IgD-negative memory B cell (primary cell): Measurements from ENCODE around the gene OSBPL3. TPM values are rescaled to one million over a fixed set of nuclear protein-coding genes. Genes with fewer than 3 reads are reported as not detected.

Experiments
- H3K27ac Mint-ChIP-seq, 3 donors: one replicate each; pipeline ENCODE4 v1.8.0; 2020 to 2022; ENCODE audit warnings: mild to moderate bottlenecking in 3 of 3, mixed read lengths in 3 of 3, moderate library complexity in 1 of 3
- H3K27me3 Mint-ChIP-seq: one replicate; pipeline ENCODE4 v1.8.0; 2021; ENCODE audit warnings: mixed read lengths
- H3K36me3 Mint-ChIP-seq: one replicate; pipeline ENCODE4 v1.8.0; 2020; ENCODE audit warnings: mild to moderate bottlenecking, mixed read lengths
- H3K4me1 Mint-ChIP-seq, 3 donors: one replicate each; pipeline ENCODE4 v1.8.0; 2020 to 2022; ENCODE audit warnings: mixed read lengths in 3 of 3, mild to moderate bottlenecking in 1 of 3
- H3K4me3 Mint-ChIP-seq, 4 donors: one replicate each; pipeline ENCODE4 v1.8.0; 2020 to 2022; ENCODE audit warnings: mild to moderate bottlenecking in 4 of 4, mixed read lengths in 4 of 4, moderate library complexity in 3 of 4
- H3K9me3 Mint-ChIP-seq, 3 donors: one replicate each; pipeline ENCODE4 v1.8.0; 2020 to 2021; ENCODE audit warnings: mixed read lengths in 3 of 3, mild to moderate bottlenecking in 1 of 3
- polyA plus RNA-seq: library from polyadenylated mRNA; unstranded; fragments of 300-500 nt; fragmentation: Illumina TruSeq; gene quantifications from one replicate; pipeline ENCODE4 v1.2.3, GENCODE V29; 2021

OSBPL3 gene
- polyA plus RNA-seq, 1 donor from 2014 or later = 13.0 TPM

- Mint-ChIP-seq H3K9me3 (no peaks in the 10 kb centered on the region), H3K27ac (peak overlapping the region in 2 of 3 donors; percentile 17 to 23), H3K4me3 (peak overlapping the region in 1 of 4 donors; percentile 46), H3K4me1 (peaks cover 40 to 47% (median 46%) of the 10 kb centered on the region in 3 donors), H3K36me3 (peaks cover 6% of the 10 kb centered on the region), H3K27me3 (no peaks in the 10 kb centered on the region)
Measured at GRCh38 chr7:24894429-24895221, 85.4 kb downstream of the OSBPL3 start.

DNA sequence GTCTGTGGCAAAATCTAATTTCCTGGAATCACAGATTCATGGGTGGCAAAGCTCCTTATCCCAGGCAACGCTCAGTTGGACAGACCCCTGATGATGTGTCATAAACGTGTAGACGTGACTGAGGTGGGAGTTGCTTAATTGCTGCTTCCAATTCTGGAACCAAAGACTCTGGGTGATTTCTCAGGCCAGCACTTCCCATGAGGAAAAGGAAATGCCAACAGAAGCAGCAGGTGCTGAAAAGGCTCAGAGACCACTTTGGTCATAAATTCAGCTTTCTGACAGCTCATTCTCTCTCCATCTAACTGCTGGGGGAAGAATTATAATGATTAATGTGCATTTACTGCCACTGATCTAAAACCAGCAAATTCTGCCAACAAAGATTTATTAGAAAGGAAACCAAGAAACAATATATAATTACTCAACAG lies 88.7 kb downstream of the OSBPL3 start:
- no peak overlapping the region for H3K27ac Mint-ChIP-seq
- peaks cover 24 to 32% (median 29%) of the 10 kb centered on the region in 3 donors for H3K4me1 Mint-ChIP-seq

DNA sequence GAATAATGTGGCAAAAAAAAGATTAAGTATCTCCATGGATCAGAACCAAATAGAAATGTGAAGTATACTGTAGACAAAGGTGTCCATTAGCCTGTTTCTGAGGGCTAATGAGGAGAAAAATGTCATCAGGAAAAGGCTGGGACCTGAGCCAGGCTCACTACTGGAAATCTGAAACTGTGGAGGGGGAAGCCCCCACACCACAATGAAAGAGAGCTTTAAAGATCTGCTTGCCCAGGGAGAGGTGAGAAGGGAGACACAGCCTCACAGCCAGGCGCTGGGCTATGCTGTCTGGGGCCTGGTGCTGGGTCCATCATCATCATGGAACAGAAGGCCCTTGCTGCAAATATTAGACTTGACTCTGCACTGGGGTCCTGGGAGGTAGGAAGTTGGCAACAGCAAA lies 90.4 kb downstream of the OSBPL3 start:
- H3K4me1 Mint-ChIP-seq = peaks cover 12 to 24% (median 18%) of the 10 kb centered on the region in 3 donors
- H3K27ac Mint-ChIP-seq = no peak overlapping the region
- H3K36me3 Mint-ChIP-seq = peaks cover 16% of the 10 kb centered on the region

More for the DNA sequence above, 88.7 kb downstream of the OSBPL3 start:
- H3K27me3 Mint-ChIP-seq = no peaks in the 10 kb centered on the region
- H3K36me3 Mint-ChIP-seq = peaks cover 12% of the 10 kb centered on the region
- H3K9me3 Mint-ChIP-seq = no peaks in the 10 kb centered on the region
- H3K4me3 Mint-ChIP-seq = no peak overlapping the region

GRCh38 chr7:24888653-24889052 lies 91.3 kb downstream of the OSBPL3 start:
- no peak overlapping the region for H3K4me3 Mint-ChIP-seq
- no peaks in the 10 kb centered on the region for H3K27me3 Mint-ChIP-seq

More for the DNA sequence above, 90.4 kb downstream of the OSBPL3 start:
- no peaks in the 10 kb centered on the region for H3K9me3 Mint-ChIP-seq
- no peaks in the 10 kb centered on the region for H3K27me3 Mint-ChIP-seq
- no peak overlapping the region for H3K4me3 Mint-ChIP-seq

DNA sequence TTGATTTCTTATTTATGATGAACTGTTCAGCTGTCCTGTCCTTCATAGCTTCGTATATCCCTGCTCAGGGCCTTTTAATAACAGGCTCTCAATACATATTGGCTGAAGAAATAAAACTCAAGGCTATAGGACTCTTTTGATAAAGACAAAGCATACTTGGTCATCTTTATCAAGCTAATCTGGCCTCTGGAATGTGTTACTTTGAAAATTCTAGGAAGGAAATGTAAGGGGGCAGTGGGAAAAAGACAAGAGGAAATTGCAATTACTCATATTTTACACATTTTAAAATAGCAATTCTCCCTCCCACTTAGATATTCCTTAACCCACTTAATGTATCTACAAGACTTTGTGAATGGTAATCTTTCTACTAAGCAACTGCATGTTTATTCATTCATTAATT lies 94.3 kb downstream of the OSBPL3 start:
- H3K4me1 Mint-ChIP-seq = peaks cover 13 to 32% (median 16%) of the 10 kb centered on the region in 3 donors
- H3K36me3 Mint-ChIP-seq = peaks cover 17% of the 10 kb centered on the region
- no peak overlapping the region for H3K4me3 Mint-ChIP-seq
- H3K27ac Mint-ChIP-seq = no peak overlapping the region
- H3K27me3 Mint-ChIP-seq = no peaks in the 10 kb centered on the region
- H3K9me3 Mint-ChIP-seq = no peaks in the 10 kb centered on the region

More at GRCh38 chr7:24888653-24889052, 91.3 kb downstream of the OSBPL3 start:
- H3K4me1 Mint-ChIP-seq = peaks cover 10 to 23% (median 12%) of the 10 kb centered on the region in 3 donors
- H3K36me3 Mint-ChIP-seq = peaks cover 16% of the 10 kb centered on the region
- no peaks in the 10 kb centered on the region for H3K9me3 Mint-ChIP-seq
- H3K27ac Mint-ChIP-seq = no peak overlapping the region

- H3K4me3 Mint-ChIP-seq = no peak overlapping the region
- no peaks in the 10 kb centered on the region for H3K9me3 Mint-ChIP-seq
- peak overlapping the region in 1 of 3 donors; percentile 35 for H3K27ac Mint-ChIP-seq
- peaks cover 12 to 33% (median 16%) of the 10 kb centered on the region in 3 donors for H3K4me1 Mint-ChIP-seq
- no peaks in the 10 kb centered on the region for H3K27me3 Mint-ChIP-seq
- H3K36me3 Mint-ChIP-seq = peaks cover 17% of the 10 kb centered on the region
Measured at GRCh38 chr7:24885305-24885704, 94.7 kb downstream of the OSBPL3 start.

DNA sequence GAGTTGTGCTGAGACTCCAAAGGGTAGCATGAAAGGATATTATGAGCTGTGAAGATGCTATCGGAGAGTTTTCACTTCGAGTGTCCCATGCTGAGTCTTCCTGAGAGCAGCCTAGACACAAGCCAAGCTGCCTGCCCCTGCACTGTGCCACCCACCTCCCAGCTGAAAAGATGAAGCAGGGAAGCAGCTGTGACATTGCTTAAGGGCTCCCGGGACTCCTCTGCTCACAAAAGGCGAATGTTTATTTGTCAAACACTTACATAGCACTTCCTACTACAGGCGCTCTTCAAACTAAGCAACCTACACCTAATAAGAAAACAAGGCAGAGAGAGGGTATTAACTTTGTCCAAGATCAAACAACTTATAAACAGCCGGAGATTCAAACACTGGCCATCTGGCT lies 95.6 kb downstream of the OSBPL3 start:
- H3K27me3 Mint-ChIP-seq = no peaks in the 10 kb centered on the region
- peaks cover 16 to 40% (median 17%) of the 10 kb centered on the region in 3 donors for H3K4me1 Mint-ChIP-seq
- H3K27ac Mint-ChIP-seq = no peak overlapping the region
- no peak overlapping the region for H3K4me3 Mint-ChIP-seq
- H3K9me3 Mint-ChIP-seq = no peaks in the 10 kb centered on the region
- peaks cover 17% of the 10 kb centered on the region for H3K36me3 Mint-ChIP-seq

DNA sequence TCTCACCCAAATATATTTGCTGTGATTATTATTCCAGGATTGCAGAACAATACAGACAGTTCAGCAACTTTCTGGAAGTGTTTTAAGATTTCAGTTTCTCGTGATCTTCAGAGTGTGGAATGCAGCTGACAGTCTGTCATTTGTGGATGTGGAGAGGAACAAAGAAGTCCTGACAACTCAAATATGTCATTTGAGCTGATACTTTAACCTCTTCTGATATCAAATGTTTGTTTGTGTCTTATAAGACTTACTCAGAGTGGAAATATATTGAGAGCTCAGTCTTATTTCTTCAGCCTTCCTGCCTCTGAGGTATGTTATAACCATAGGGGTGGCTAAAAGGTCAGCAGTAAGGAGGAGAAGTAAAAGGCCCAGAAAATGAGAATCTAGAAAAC lies 96.4 kb downstream of the OSBPL3 start:
- H3K27me3 Mint-ChIP-seq = no peaks in the 10 kb centered on the region

DNA sequence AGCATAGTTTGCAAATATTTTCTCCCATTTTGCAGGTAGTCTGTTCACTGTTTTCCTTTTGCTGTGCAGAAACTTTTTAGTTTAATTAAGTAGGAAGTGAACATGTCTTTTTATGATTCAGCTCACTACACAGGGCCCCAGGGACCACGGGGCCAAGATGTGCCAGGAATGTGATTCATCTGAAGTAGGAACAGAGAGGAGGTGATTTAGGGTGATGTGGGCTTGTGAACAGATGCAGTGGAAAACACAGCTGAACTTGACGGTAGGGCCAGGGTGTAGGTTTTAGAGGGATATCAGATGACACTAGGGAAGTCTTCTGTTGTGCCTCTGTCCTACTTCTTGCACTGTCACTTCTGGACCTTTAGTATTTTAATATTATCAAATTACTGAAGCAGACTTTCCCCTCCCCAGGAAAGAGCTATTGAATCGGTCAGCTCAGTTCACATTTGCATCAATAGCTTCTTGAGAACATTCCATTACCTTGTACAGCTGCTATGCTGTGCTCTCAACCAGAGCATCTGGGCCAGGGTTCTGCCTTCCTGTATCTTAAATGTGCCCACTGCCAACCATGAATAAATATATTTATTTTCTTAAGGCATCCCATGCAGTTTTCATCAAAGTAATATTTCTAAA lies 96.9 kb downstream of the OSBPL3 start:
- Mint-ChIP-seq H3K36me3 (peaks cover 14% of the 10 kb centered on the region), H3K27me3 (no peaks in the 10 kb centered on the region), H3K9me3 (no peaks in the 10 kb centered on the region), H3K27ac (no peak overlapping the region), H3K4me1 (peaks cover 27 to 46% (median 29%) of the 10 kb centered on the region in 3 donors), H3K4me3 (peak overlapping the region in 1 of 4 donors; percentile 72)

More for the DNA sequence above, 96.4 kb downstream of the OSBPL3 start:
- Mint-ChIP-seq H3K9me3 (no peaks in the 10 kb centered on the region), H3K4me3 (peak overlapping the region in 1 of 4 donors; percentile 37), H3K27ac (no peak overlapping the region), H3K4me1 (peaks cover 22 to 41% (median 23%) of the 10 kb centered on the region in 3 donors), H3K36me3 (peaks cover 14% of the 10 kb centered on the region)

DNA sequence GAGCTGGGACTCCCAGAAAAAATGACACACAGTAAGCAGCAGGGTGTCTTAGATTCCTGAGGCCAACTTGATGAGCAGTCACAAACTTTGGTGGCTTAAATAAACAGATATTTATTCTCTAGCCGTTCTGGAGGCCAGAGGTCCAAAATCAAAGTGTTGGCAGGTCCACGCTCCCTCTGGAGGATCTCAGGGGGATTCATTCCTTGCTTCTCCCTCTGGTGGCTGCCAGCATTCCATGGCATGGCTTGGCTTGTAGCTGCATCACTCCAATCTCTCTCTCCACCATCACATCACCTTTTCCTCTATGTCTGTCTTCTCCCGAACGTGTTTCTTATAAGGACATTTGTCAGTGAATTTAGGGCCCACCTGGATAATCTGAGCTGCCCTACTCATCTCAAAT lies 98.4 kb downstream of the OSBPL3 start:
- Mint-ChIP-seq H3K9me3 (no peaks in the 10 kb centered on the region), H3K4me1 (peaks cover 37 to 61% (median 40%) of the 10 kb centered on the region in 3 donors), H3K27me3 (no peaks in the 10 kb centered on the region), H3K27ac (no peak overlapping the region), H3K36me3 (peaks cover 11% of the 10 kb centered on the region), H3K4me3 (peak overlapping the region in 1 of 4 donors; percentile 4)

GRCh38 chr7:24880886-24881285 lies 99.1 kb downstream of the OSBPL3 start:
- H3K27me3 Mint-ChIP-seq = no peaks in the 10 kb centered on the region
- H3K27ac Mint-ChIP-seq = no peak overlapping the region
- H3K36me3 Mint-ChIP-seq = peaks cover 9% of the 10 kb centered on the region
- peaks cover 37 to 59% (median 40%) of the 10 kb centered on the region in 3 donors for H3K4me1 Mint-ChIP-seq
- H3K4me3 Mint-ChIP-seq = no peak overlapping the region
- H3K9me3 Mint-ChIP-seq = no peaks in the 10 kb centered on the region

DNA sequence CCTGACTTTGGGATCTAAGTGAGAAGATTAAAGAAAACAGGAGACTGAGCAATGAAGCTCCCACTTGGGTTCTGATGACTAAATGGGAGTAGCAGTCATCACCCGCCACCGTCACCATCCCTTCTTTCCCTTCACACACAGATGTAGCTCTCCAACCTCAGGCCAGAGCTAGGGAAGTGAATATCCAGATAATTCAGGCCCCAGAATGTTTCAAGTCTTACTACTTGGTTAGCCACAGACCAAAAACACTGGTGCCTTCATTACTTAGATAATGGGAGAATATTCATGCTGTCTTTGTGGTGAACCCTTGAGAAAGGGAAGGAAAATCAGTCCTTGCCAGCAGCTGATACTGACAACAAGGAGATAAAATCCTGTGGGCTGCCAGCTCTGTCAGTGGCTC lies 100.7 kb downstream of the OSBPL3 start:
- Mint-ChIP-seq H3K4me1 (peaks cover 35 to 51% (median 40%) of the 10 kb centered on the region in 3 donors), H3K36me3 (peaks cover 7% of the 10 kb centered on the region), H3K4me3 (no peak overlapping the region), H3K27me3 (no peaks in the 10 kb centered on the region), H3K27ac (no peak overlapping the region), H3K9me3 (no peaks in the 10 kb centered on the region)

GRCh38 chr7:24877790-24878311 lies 102.1 kb downstream of the OSBPL3 start:
- no peaks in the 10 kb centered on the region for H3K27me3 Mint-ChIP-seq
- H3K4me1 Mint-ChIP-seq = peaks cover 29 to 41% (median 34%) of the 10 kb centered on the region in 3 donors
- H3K36me3 Mint-ChIP-seq = peaks cover 4% of the 10 kb centered on the region
- peak overlapping the region; percentile 12 to 80 (median 57) for H3K4me3 Mint-ChIP-seq
- H3K9me3 Mint-ChIP-seq = no peaks in the 10 kb centered on the region
- H3K27ac Mint-ChIP-seq = peak overlapping the region; percentile 43 to 79 (median 76)

- Mint-ChIP-seq H3K4me3 (no peak overlapping the region), H3K27me3 (no peaks in the 10 kb centered on the region), H3K9me3 (no peaks in the 10 kb centered on the region), H3K4me1 (peaks cover 37 to 39% (median 39%) of the 10 kb centered on the region in 3 donors), H3K27ac (no peak overlapping the region), H3K36me3 (peaks cover 5% of the 10 kb centered on the region)
Measured at GRCh38 chr7:24874791-24875190, 105.2 kb downstream of the OSBPL3 start.

- Mint-ChIP-seq H3K36me3 (peaks cover 6% of the 10 kb centered on the region), H3K27ac (no peak overlapping the region), H3K4me3 (no peak overlapping the region), H3K27me3 (no peaks in the 10 kb centered on the region), H3K4me1 (peaks cover 32 to 41% (median 35%) of the 10 kb centered on the region in 3 donors), H3K9me3 (no peaks in the 10 kb centered on the region)
Measured at GRCh38 chr7:24873944-24874343, 106.0 kb downstream of the OSBPL3 start.
